Measurements from ENCODE around the gene TXNDC12. TPM values are rescaled to one million over a fixed set of nuclear protein-coding genes. Genes with fewer than 3 reads are reported as not detected.
"Not testable (repeated sequence)": the region's sequence is repeated elsewhere in the genome, so short reads cannot be mapped to it uniquely, and the experiment has no call there.

The TXNDC12 gene
- total RNA-seq, 2 donors from 2014 or later, result 32.0 to 50.2 TPM

GRCh38 chr1:52057876-52058415 lies 3.0 kb upstream of the TXNDC12 start:
- H3K27ac Mint-ChIP-seq, result peak overlapping the region; percentile 92 to 95
- H3K9me3 Mint-ChIP-seq, result no peaks in the 10 kb centered on the region
- DNase-seq (ENCODE audit: low spot score) (no peak), ATAC-seq (no peak)
- no peaks in the 10 kb centered on the region for H3K27me3 Mint-ChIP-seq
- no peaks in the 10 kb centered on the region for H3K36me3 Mint-ChIP-seq
- H3K4me1 Mint-ChIP-seq (ENCODE audit: low read depth in 2 of 2), result peaks cover 45 to 47% of the 10 kb centered on the region in 2 donors
- H3K4me3 Mint-ChIP-seq, result peak overlapping the region; percentile 99

GRCh38 chr1:52057255-52057654 lies 2.3 kb upstream of the TXNDC12 start:
- DNase-seq (ENCODE audit: low spot score) (no peak), ATAC-seq (no peak)
- Mint-ChIP-seq H3K9me3 (no peaks in the 10 kb centered on the region), H3K27me3 (no peaks in the 10 kb centered on the region), H3K27ac (peak overlapping the region; percentile 92 to 95), H3K36me3 (peaks cover 3% of the 10 kb centered on the region), H3K4me1 (ENCODE audit: low read depth in 2 of 2) (peaks cover 48 to 49% of the 10 kb centered on the region in 2 donors), H3K4me3 (peak overlapping the region; percentile 99)

- H3K4me1 Mint-ChIP-seq (ENCODE audit: low read depth in 2 of 2), result peaks cover 49 to 51% of the 10 kb centered on the region in 2 donors
- ATAC-seq, result no peak
Observed at GRCh38 chr1:52056937-52057231, 1.9 kb upstream of the TXNDC12 start.

GRCh38 chr1:52056163-52056936 lies 1.4 kb upstream of the TXNDC12 start, which contains the start of gene BTF3L4:
TSS of gene BTF3L4 (plus strand) at chr1:52056295. CDS start at chr1:52059848, 3,553 bp downstream.
- H3K9me3 Mint-ChIP-seq, result no peaks in the 10 kb centered on the region

More at GRCh38 chr1:52056937-52057231, 1.9 kb upstream of the TXNDC12 start:
- Mint-ChIP-seq H3K4me3 (peak overlapping the region; percentile 99), H3K36me3 (peaks cover 5% of the 10 kb centered on the region), H3K27ac (peak overlapping the region; percentile 92 to 95), H3K27me3 (no peaks in the 10 kb centered on the region), H3K9me3 (no peaks in the 10 kb centered on the region)
- no peak for DNase-seq (ENCODE audit: low spot score)

GRCh38 chr1:52055866-52056162 lies 823 bp upstream of the TXNDC12 start:
- Mint-ChIP-seq H3K27ac (peak overlapping the region; percentile 92 to 95), H3K4me1 (ENCODE audit: low read depth in 2 of 2) (peaks cover 47 to 51% of the 10 kb centered on the region in 2 donors), H3K4me3 (peak overlapping the region; percentile 99), H3K9me3 (no peaks in the 10 kb centered on the region), H3K36me3 (peaks cover 5% of the 10 kb centered on the region), H3K27me3 (no peaks in the 10 kb centered on the region)
- ATAC-seq, result no peak
- DNase-seq (ENCODE audit: low spot score), result no peak

More at GRCh38 chr1:52056163-52056936, 1.4 kb upstream of the TXNDC12 start, which contains the start of gene BTF3L4:
- ATAC-seq, result peak; percentile 95
- Mint-ChIP-seq H3K4me3 (peak within 1 kb of the TSS; percentile 99), H3K4me1 (ENCODE audit: low read depth in 2 of 2) (peaks cover 49 to 51% of the 10 kb centered on the region in 2 donors), H3K27me3 (no peaks in the 10 kb centered on the region), H3K36me3 (peaks cover 5% of the 10 kb centered on the region), H3K27ac (peak within 1 kb of the TSS; percentile 92 to 95)
- DNase-seq (ENCODE audit: low spot score), result peak; percentile 93

- Mint-ChIP-seq H3K27me3 (no peaks in the 10 kb centered on the region), H3K4me3 (peak overlapping the region; percentile 99), H3K36me3 (peaks cover 5% of the 10 kb centered on the region), H3K4me1 (ENCODE audit: low read depth in 2 of 2) (peaks cover 43 to 57% of the 10 kb centered on the region in 2 donors), H3K9me3 (no peaks in the 10 kb centered on the region), H3K27ac (peak overlapping the region; percentile 92 to 95)
- ATAC-seq (no peak), DNase-seq (ENCODE audit: low spot score) (no peak)
Observed at GRCh38 chr1:52054496-52055065, 410 bp downstream of the TXNDC12 start.

- Mint-ChIP-seq H3K27me3 (no peaks in the 10 kb centered on the region), H3K4me3 (peak overlapping the region; percentile 99), H3K27ac (peak overlapping the region; percentile 12 to 95), H3K36me3 (peaks cover 5% of the 10 kb centered on the region), H3K9me3 (no peaks in the 10 kb centered on the region), H3K4me1 (ENCODE audit: low read depth in 2 of 2) (peaks cover 39 to 53% of the 10 kb centered on the region in 2 donors)
- DNase-seq (ENCODE audit: low spot score) (no peak), ATAC-seq (no peak)
Observed at GRCh38 chr1:52053862-52054261, 1.1 kb downstream of the TXNDC12 start.

GRCh38 chr1:52049337-52049736 lies 5.7 kb downstream of the TXNDC12 start:
- not testable (repeated sequence) for H3K9me3 Mint-ChIP-seq; DNase-seq (ENCODE audit: low spot score); H3K27me3 Mint-ChIP-seq; H3K36me3 Mint-ChIP-seq; H3K27ac Mint-ChIP-seq; ATAC-seq; H3K4me3 Mint-ChIP-seq
- peaks cover 21% of the 10 kb centered on the region in 2 donors for H3K4me1 Mint-ChIP-seq (ENCODE audit: low read depth in 2 of 2)

- H3K4me1 Mint-ChIP-seq (ENCODE audit: low read depth in 2 of 2), result peaks cover 6 to 14% of the 10 kb centered on the region in 2 donors
- ATAC-seq; DNase-seq (ENCODE audit: low spot score); H3K9me3 Mint-ChIP-seq; H3K36me3 Mint-ChIP-seq; H3K4me3 Mint-ChIP-seq; H3K27me3 Mint-ChIP-seq; H3K27ac Mint-ChIP-seq: not testable (repeated sequence)
Observed at GRCh38 chr1:52045666-52046195, 9.3 kb downstream of the TXNDC12 start.

- ATAC-seq (no peak), DNase-seq (ENCODE audit: low spot score) (no peak)
- Mint-ChIP-seq H3K27ac (no peak overlapping the region), H3K27me3 (no peaks in the 10 kb centered on the region), H3K36me3 (peaks cover 4% of the 10 kb centered on the region), H3K4me3 (no peak overlapping the region), H3K4me1 (ENCODE audit: low read depth in 2 of 2) (peaks cover 4 to 14% of the 10 kb centered on the region in 2 donors), H3K9me3 (no peaks in the 10 kb centered on the region)
Observed at GRCh38 chr1:52045236-52045635, 9.8 kb downstream of the TXNDC12 start.

GRCh38 chr1:52041551-52042185 lies 13.3 kb downstream of the TXNDC12 start:
- DNase-seq (ENCODE audit: low spot score) (no peak), ATAC-seq (no peak)
- Mint-ChIP-seq H3K27ac (no peak overlapping the region), H3K4me1 (ENCODE audit: low read depth in 2 of 2) (peaks cover 0 to 11% of the 10 kb centered on the region in 2 donors), H3K27me3 (no peaks in the 10 kb centered on the region), H3K36me3 (no peaks in the 10 kb centered on the region), H3K4me3 (no peak overlapping the region), H3K9me3 (no peaks in the 10 kb centered on the region)

GRCh38 chr1:52037909-52038308 lies 17.1 kb downstream of the TXNDC12 start:
- no peaks in the 10 kb centered on the region for H3K9me3 Mint-ChIP-seq
- H3K4me1 Mint-ChIP-seq (ENCODE audit: low read depth in 2 of 2), result peaks cover 3 to 6% of the 10 kb centered on the region in 2 donors
- H3K27me3 Mint-ChIP-seq, result no peaks in the 10 kb centered on the region
- ATAC-seq, result no peak
- no peak overlapping the region for H3K4me3 Mint-ChIP-seq
- H3K27ac Mint-ChIP-seq, result no peak overlapping the region
- no peaks in the 10 kb centered on the region for H3K36me3 Mint-ChIP-seq
- no peak for DNase-seq (ENCODE audit: low spot score)

- H3K9me3 Mint-ChIP-seq, result no peaks in the 10 kb centered on the region
- no peak overlapping the region for H3K4me3 Mint-ChIP-seq
- no peak overlapping the region for H3K27ac Mint-ChIP-seq
- no peaks in the 10 kb centered on the region for H3K27me3 Mint-ChIP-seq
- DNase-seq (ENCODE audit: low spot score), result no peak
- no peaks in the 10 kb centered on the region for H3K36me3 Mint-ChIP-seq
- ATAC-seq, result no peak
- H3K4me1 Mint-ChIP-seq (ENCODE audit: low read depth in 2 of 2), result peaks cover 4 to 10% of the 10 kb centered on the region in 2 donors
Observed at GRCh38 chr1:52037402-52037814, 17.6 kb downstream of the TXNDC12 start.

- DNase-seq (ENCODE audit: low spot score), result no peak
- no peaks in the 10 kb centered on the region for H3K27me3 Mint-ChIP-seq
- H3K4me1 Mint-ChIP-seq (ENCODE audit: low read depth in 2 of 2), result peaks cover 19 to 32% of the 10 kb centered on the region in 2 donors
- peak overlapping the region; percentile 89 for H3K4me3 Mint-ChIP-seq
- no peaks in the 10 kb centered on the region for H3K9me3 Mint-ChIP-seq
- no peaks in the 10 kb centered on the region for H3K36me3 Mint-ChIP-seq
- ATAC-seq, result no peak
- H3K27ac Mint-ChIP-seq, result peak overlapping the region; percentile 92
Observed at GRCh38 chr1:52034050-52034384, 21.0 kb downstream of the TXNDC12 start.

Data from natural killer cell treated with Interleukin-12 subunit alpha and Interleukin-12 subunit beta and Interleukin-15 and Interleukin-18, amount 100 ng/mL, for 72 hours (primary cell).